Adrenal gland (tissue), 5 donors: ENCODE measurements around the gene TAS2R43.

Source experiments
- POLR2A ChIP-seq, 2 donors: fragments of 450-650 bp; IDR thresholded peaks; one replicate each; pipeline ENCODE4 v1.6.1; 2017; ENCODE audit warnings: antibody characterized with exemption in 2 of 2, mild to moderate bottlenecking in 2 of 2, moderate library complexity in 1 of 2
- TF ChIP-seq, protein P1 (sequence below), 6 experiments: fragments of 450-650 bp in 4 of 6; fragments of 200-600 bp in 2 of 6; sonication (generic) in 1 of 6; IDR thresholded peaks; 1 replicate in 5 of 6; 2 replicates in 1 of 6; pipeline versions ENCODE4 v1.5.1 to v1.8.0; 2016 to 2021; ENCODE audit warnings: antibody characterized with exemption in 6 of 6, mild to moderate bottlenecking in 2 of 6, moderate library complexity in 1 of 6
- donor health status: DM: no; HTN: no; CAD: no.

DNA sequence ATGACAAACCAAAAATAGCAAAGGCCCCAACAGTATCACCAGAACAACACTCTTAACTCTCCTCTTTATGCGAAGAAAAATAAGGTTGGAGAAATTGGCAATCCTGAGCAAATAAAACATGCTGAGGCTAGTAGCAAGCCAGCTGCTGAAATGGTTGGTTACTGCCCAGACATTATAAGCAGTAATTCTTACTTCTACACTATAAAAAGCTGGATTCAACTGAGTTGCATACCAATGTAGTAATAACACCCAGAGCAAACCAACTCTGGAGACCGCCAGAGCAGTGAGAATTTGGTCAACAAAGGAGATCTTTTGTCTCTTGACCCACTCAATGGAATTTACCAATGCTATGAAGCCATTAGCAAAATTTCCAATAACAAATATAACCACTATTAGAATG lies 41.7 kb upstream of the TAS2R43 start:
- TF ChIP-seq, protein P1, sequence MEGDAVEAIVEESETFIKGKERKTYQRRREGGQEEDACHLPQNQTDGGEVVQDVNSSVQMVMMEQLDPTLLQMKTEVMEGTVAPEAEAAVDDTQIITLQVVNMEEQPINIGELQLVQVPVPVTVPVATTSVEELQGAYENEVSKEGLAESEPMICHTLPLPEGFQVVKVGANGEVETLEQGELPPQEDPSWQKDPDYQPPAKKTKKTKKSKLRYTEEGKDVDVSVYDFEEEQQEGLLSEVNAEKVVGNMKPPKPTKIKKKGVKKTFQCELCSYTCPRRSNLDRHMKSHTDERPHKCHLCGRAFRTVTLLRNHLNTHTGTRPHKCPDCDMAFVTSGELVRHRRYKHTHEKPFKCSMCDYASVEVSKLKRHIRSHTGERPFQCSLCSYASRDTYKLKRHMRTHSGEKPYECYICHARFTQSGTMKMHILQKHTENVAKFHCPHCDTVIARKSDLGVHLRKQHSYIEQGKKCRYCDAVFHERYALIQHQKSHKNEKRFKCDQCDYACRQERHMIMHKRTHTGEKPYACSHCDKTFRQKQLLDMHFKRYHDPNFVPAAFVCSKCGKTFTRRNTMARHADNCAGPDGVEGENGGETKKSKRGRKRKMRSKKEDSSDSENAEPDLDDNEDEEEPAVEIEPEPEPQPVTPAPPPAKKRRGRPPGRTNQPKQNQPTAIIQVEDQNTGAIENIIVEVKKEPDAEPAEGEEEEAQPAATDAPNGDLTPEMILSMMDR (IDR thresholded peaks at IDR 0.05): no peak
- TF ChIP-seq POLR2A (IDR thresholded peaks at IDR 0.05): no peak
